HepG2 (cell line): ENCODE measurements around the gene TMEM125.
A peak's percentile ranks its signal among the peaks of the same experiment; 100 is the strongest.

Experiments used
- ATF7 ChIP-seq, 2 experiments: fragments of 450-650 bp in 1 of 2; sonication (generic) in 1 of 2; formaldehyde crosslinking in 1 of 2; IDR thresholded peaks; 2 replicates each; pipeline versions ENCODE4 v1.4.0 to v1.6.1; 2016 to 2020; ENCODE audit warnings: antibody characterized with exemption in 1 of 2, mild to moderate bottlenecking in 1 of 2, missing genetic modification reagents in 1 of 2
- CTCF ChIP-seq: sonication (generic); formaldehyde crosslinking; IDR thresholded peaks from 2 replicates; pipeline ENCODE4 v1.5.0; 2020; ENCODE audit warnings: mild to moderate bottlenecking, missing genetic modification reagents, moderate library complexity
- MAFK ChIP-seq, 2 experiments: IDR thresholded peaks in 1 of 2; conservative IDR thresholded peaks in 1 of 2; 2 replicates each; pipeline ENCODE4 v1.6.1; 2011; ENCODE audit warnings: improper control_type of control experiment in 2 of 2, low read length in 2 of 2
- MAZ ChIP-seq, 2 experiments: sonication (generic) in 1 of 2; formaldehyde crosslinking in 1 of 2; IDR thresholded peaks; 2 replicates each; pipeline versions ENCODE4 v1.5.0 to v1.6.1; 2012 to 2020; ENCODE audit warnings: low read depth in 2 of 2, mild to moderate bottlenecking in 2 of 2, borderline replicate concordance in 1 of 2, improper control_type of control experiment in 1 of 2, low read length in 1 of 2, missing genetic modification reagents in 1 of 2, moderate library complexity in 1 of 2
- MEIS2 ChIP-seq: sonication (generic); formaldehyde crosslinking; IDR thresholded peaks from 2 replicates; pipeline ENCODE4 v1.9.0; 2021; ENCODE audit warnings: mild to moderate bottlenecking, missing genetic modification reagents

GRCh38 chr1:43282220-43283195, 12.7 kb downstream of the TMEM125 start:
- TF ChIP-seq CTCF (CRISPR knock-in tag) (0 out of 2 replicates have a peak, but pooled peaks have one; percentile 7), ATF7 (IDR thresholded peaks at IDR 0.05) (no peak), ATF7 (CRISPR knock-in tag; IDR thresholded peaks at IDR 0.05) (no peak), MAFK (conservative IDR thresholded peaks at IDR 0.05 in 1 of 2, IDR thresholded peaks at IDR 0.05 in 1 of 2; ENCODE audit: low read length in 2 of 2) (no peak), MEIS2 (no peak), MAZ (IDR thresholded peaks at IDR 0.05; ENCODE audit: borderline replicate concordance, low read depth, low read length) (no peak), MAZ (CRISPR knock-in tag; IDR thresholded peaks at IDR 0.05; ENCODE audit: low read depth) (no peak)
